H1 (cell line): ENCODE measurements around the gene ARHGEF7. TPM values are rescaled to one million over a fixed set of nuclear protein-coding genes. Genes with fewer than 3 reads are reported as not detected.

Experiments
- GABPA ChIP-seq: IDR thresholded peaks from 2 replicates; pipeline ENCODE4 v1.6.1; 2011; ENCODE audit warnings: mild to moderate bottlenecking, low read length, moderate library complexity, borderline replicate concordance; ENCODE audit not compliant: insufficient read depth
- polyA plus RNA-seq, 7 experiments: library from polyadenylated mRNA; depleted of rRNA in 3 of 7; stranded (reverse) in 5 of 7; unstranded in 2 of 7; fragments of >200 nt in 5 of 7; fragments of 200-250 nt in 2 of 7; gene quantifications; 1 replicate in 5 of 7; 2 replicates in 1 of 7; 4 replicates in 1 of 7; pipeline versions ENCODE4 v1.2.1 to v1.2.3, GENCODE V29; 2011 to 2013; ENCODE audit warnings: missing spikeins in 2 of 7, mixed read lengths in 2 of 7
- total RNA-seq: library from RNA; stranded (reverse); fragmentation: NEBNext Ultra II Directional; extraction: Animal tissue kit (Norgen Biotek cat#: 25700); gene quantifications from 2 replicates; pipeline ENCODE4 v1.2.1, GENCODE V29; 2021
- TF ChIP-seq, protein P1 (sequence below), 3 experiments: IDR thresholded peaks; 1 replicate in 2 of 3; 2 replicates in 1 of 3; pipeline versions ENCODE4 v1.5.1 to v1.6.1; 2011; ENCODE audit warnings: low read length in 3 of 3, mild to moderate bottlenecking in 3 of 3, inconsistent platforms in 2 of 3, low read depth in 1 of 3, moderate library complexity in 1 of 3; ENCODE audit not compliant: insufficient read depth in 1 of 3; ENCODE audit errors: control extremely low read depth in 1 of 3

ARHGEF7 gene
- total and polyA plus RNA-seq, 2 of the 8 experiments (the other 6 are each of a cell fraction or from before 2014, with no cell fraction given), result 26.2 to 56.5 TPM

DNA sequence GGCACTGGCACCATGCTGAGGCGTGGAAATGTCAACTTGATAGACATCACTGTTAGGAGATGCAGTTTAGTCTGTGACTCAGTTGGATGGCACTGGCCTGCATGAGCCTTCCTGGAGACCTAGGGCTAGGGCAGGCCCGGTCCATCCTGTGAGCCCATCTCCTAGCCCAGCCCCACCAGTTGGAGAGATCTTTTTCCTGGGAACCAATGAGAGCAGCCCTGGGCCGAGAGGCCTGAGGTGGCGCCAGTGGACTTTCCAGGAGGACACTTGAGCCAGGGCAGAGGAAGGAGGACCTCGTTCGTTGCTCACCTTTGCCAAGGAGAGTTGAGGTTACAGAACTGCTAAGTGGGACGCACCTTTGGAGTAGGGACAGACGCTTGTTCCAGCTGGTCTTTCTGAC lies 104.8 kb downstream of the ARHGEF7 start (continued):
- no peak for TF ChIP-seq GABPA
- TF ChIP-seq, protein P1, sequence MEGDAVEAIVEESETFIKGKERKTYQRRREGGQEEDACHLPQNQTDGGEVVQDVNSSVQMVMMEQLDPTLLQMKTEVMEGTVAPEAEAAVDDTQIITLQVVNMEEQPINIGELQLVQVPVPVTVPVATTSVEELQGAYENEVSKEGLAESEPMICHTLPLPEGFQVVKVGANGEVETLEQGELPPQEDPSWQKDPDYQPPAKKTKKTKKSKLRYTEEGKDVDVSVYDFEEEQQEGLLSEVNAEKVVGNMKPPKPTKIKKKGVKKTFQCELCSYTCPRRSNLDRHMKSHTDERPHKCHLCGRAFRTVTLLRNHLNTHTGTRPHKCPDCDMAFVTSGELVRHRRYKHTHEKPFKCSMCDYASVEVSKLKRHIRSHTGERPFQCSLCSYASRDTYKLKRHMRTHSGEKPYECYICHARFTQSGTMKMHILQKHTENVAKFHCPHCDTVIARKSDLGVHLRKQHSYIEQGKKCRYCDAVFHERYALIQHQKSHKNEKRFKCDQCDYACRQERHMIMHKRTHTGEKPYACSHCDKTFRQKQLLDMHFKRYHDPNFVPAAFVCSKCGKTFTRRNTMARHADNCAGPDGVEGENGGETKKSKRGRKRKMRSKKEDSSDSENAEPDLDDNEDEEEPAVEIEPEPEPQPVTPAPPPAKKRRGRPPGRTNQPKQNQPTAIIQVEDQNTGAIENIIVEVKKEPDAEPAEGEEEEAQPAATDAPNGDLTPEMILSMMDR (IDR thresholded peaks at IDR 0.05; ENCODE audit: control extremely low read depth in 1 of 3, insufficient read depth in 1 of 3, low read depth in 1 of 3, low read length in 3 of 3), result peak in 2 of 3 experiments; percentile 5 to 6; a peak in 2 of 4 replicates
